ENCODE data around the gene KICS2.
A peak's percentile ranks its signal among the peaks of the same experiment; 100 is the strongest.

Gene KICS2

DNA sequence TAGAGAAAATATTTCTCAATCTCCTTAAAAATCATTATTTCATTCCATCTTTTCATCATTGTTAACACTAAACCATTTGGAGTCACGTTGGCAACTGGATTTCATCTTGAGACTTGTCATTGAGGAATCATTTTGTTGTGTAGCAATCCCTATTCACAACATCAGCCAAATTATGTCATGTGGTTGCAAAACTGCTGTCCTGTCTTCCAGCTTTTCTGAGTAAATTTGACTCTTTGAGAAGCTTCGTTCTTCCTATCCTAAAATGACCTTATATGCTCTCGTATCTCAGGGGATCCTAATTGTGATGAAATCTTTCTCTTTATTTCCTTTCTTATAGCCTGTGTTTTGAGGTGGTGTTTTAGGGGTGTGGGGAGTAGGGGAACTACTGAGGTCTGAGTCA is 30.6 kb upstream of the KICS2 start:
- TF ChIP-seq, protein P1, sequence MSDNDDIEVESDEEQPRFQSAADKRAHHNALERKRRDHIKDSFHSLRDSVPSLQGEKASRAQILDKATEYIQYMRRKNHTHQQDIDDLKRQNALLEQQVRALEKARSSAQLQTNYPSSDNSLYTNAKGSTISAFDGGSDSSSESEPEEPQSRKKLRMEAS (IDR thresholded peaks at IDR 0.05; ENCODE audit: low read depth, low read length) = no peak
- TF ChIP-seq POLR2A (IDR thresholded peaks at IDR 0.05; ENCODE audit: extremely low read depth, insufficient read length) (no peak), MYC (IDR thresholded peaks at IDR 0.05; ENCODE audit: low read depth, low read length) (no peak)
- TF ChIP-seq, protein P2, sequence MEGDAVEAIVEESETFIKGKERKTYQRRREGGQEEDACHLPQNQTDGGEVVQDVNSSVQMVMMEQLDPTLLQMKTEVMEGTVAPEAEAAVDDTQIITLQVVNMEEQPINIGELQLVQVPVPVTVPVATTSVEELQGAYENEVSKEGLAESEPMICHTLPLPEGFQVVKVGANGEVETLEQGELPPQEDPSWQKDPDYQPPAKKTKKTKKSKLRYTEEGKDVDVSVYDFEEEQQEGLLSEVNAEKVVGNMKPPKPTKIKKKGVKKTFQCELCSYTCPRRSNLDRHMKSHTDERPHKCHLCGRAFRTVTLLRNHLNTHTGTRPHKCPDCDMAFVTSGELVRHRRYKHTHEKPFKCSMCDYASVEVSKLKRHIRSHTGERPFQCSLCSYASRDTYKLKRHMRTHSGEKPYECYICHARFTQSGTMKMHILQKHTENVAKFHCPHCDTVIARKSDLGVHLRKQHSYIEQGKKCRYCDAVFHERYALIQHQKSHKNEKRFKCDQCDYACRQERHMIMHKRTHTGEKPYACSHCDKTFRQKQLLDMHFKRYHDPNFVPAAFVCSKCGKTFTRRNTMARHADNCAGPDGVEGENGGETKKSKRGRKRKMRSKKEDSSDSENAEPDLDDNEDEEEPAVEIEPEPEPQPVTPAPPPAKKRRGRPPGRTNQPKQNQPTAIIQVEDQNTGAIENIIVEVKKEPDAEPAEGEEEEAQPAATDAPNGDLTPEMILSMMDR (IDR thresholded peaks at IDR 0.05; ENCODE audit: low read depth, low read length) = no peak
- no peak overlapping the region for H3K4me3 ChIP-seq (ENCODE audit: low read depth, low read length)
- DNase-seq (ENCODE audit: low read depth) = peak; percentile 83

DNA sequence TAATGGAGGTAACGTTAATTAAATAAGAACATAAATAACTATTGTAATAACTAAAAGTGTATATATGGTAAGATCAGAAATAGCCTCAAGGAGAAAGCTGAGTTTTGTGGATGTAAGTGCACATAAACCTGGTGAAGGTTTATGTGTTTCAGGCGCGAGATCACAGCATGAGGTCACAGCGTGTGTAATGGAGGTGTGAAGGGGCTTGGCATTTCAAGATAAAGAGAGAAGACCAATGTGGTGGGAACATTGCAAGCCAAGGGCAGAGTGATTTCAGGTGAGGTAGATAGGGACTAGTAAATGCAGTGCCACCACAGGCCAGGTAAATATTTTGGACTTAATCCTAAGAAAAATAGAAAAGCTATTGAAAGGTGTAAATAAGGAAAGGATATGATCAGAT is 21.7 kb upstream of the KICS2 start:
- TF ChIP-seq, protein P1 (IDR thresholded peaks at IDR 0.05; ENCODE audit: low read depth, low read length) = no peak
- no peak for TF ChIP-seq POLR2A (IDR thresholded peaks at IDR 0.05; ENCODE audit: extremely low read depth, insufficient read length)
- TF ChIP-seq, protein P2 (IDR thresholded peaks at IDR 0.05; ENCODE audit: low read depth, low read length) = no peak
- TF ChIP-seq MYC (IDR thresholded peaks at IDR 0.05; ENCODE audit: low read depth, low read length) = no peak
- H3K4me3 ChIP-seq (ENCODE audit: low read depth, low read length) = no peak overlapping the region
- DNase-seq (ENCODE audit: low read depth) = no peak

DNA sequence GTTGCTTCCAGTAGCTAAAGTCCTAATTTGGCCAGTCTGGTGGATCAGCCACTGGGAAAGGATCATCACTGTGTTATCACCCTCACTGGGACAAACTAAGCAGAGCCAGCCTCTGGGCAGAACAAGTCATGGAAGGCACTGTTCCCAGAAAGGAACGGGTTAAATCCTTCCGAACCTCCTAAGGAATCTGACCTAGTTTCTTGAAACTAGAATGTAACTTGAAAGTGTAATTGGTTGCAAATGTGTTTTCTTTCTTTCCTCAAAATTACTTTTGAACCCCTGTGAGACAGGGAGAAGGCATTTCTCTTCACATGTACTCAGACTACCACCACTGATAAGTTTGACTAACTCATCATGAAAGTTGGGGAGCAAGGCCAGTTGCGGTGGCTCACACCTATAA is 18.7 kb upstream of the KICS2 start:
- DNase-seq (ENCODE audit: low read depth) = no peak
- H3K4me3 ChIP-seq (ENCODE audit: low read depth, low read length) = no peak overlapping the region
- no peak for TF ChIP-seq MYC (IDR thresholded peaks at IDR 0.05; ENCODE audit: low read depth, low read length)
- TF ChIP-seq, protein P2 (IDR thresholded peaks at IDR 0.05; ENCODE audit: low read depth, low read length) = no peak
- TF ChIP-seq, protein P1 (IDR thresholded peaks at IDR 0.05; ENCODE audit: low read depth, low read length) = no peak
- TF ChIP-seq POLR2A (IDR thresholded peaks at IDR 0.05; ENCODE audit: extremely low read depth, insufficient read length) = no peak

DNA sequence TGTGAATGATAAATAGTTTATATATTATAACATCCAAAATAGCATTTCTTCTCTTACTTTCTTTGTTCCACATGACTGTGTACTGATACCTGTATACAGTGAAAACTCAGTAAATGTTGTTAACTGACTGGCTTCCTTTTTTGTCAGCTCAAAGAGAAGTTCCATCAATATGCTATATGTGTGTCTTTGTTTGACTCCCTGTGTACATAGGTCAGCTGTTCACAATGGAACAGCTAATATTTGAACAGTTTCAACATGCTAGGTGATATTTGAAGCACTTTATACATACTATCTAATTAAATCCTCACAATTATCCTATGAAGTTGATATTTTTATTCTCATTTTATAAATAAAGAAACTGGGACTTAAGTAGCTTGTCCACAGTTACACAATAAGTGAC is 15.3 kb upstream of the KICS2 start:
- TF ChIP-seq MYC (IDR thresholded peaks at IDR 0.05; ENCODE audit: low read depth, low read length) (no peak), POLR2A (IDR thresholded peaks at IDR 0.05; ENCODE audit: extremely low read depth, insufficient read length) (no peak)
- TF ChIP-seq, protein P1 (IDR thresholded peaks at IDR 0.05; ENCODE audit: low read depth, low read length) = no peak
- TF ChIP-seq, protein P2 (IDR thresholded peaks at IDR 0.05; ENCODE audit: low read depth, low read length) = no peak
- DNase-seq (ENCODE audit: low read depth) = no peak
- H3K4me3 ChIP-seq (ENCODE audit: low read depth, low read length) = no peak overlapping the region

DNA sequence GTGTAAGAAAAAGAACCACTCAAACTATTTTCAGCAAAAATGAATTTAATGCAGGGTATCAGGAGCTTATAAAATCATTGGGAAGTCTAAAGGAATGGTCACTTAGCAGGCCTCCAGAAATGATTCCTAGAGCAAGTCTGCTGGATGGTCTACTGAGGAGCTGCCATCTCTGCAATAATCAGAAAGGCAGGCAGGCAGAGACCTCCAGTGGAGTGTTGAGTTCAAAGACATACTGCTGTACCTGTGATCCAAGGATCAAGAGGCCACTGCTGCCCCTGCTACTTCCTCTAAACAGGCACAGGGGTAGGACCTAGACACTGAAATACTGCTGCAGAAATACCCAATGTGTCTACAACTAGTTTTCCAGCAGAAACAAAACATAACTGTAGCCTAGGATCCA is 14.5 kb upstream of the KICS2 start:
- DNase-seq (ENCODE audit: low read depth) = no peak
- H3K4me3 ChIP-seq (ENCODE audit: low read depth, low read length) = no peak overlapping the region
- TF ChIP-seq, protein P1 (IDR thresholded peaks at IDR 0.05; ENCODE audit: low read depth, low read length) = no peak
- TF ChIP-seq MYC (IDR thresholded peaks at IDR 0.05; ENCODE audit: low read depth, low read length) (no peak), POLR2A (IDR thresholded peaks at IDR 0.05; ENCODE audit: extremely low read depth, insufficient read length) (no peak)
- TF ChIP-seq, protein P2 (IDR thresholded peaks at IDR 0.05; ENCODE audit: low read depth, low read length) = no peak

DNA sequence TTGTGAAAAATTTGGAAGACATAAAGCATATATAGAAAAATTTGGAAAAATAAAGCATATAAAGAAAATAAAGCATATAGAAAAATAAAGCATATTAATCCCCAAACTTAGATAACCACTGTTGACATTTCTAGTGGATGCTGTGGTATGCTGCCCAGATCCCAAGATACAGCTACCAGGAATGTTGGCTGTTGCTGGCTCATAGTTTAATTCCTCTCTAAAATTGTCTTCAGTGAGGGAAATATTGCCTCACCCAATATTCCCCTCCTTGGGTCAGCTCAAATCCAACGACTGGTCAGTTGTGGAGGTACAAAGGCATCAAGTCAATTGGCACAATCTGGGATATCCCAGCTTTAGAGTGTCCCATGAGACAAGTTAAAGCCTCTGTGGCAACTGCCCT is 10.1 kb upstream of the KICS2 start:
- no peak overlapping the region for H3K4me3 ChIP-seq (ENCODE audit: low read depth, low read length)
- TF ChIP-seq MYC (IDR thresholded peaks at IDR 0.05; ENCODE audit: low read depth, low read length) (no peak), POLR2A (IDR thresholded peaks at IDR 0.05; ENCODE audit: extremely low read depth, insufficient read length) (no peak)
- TF ChIP-seq, protein P1 (IDR thresholded peaks at IDR 0.05; ENCODE audit: low read depth, low read length) = no peak
- no peak for DNase-seq (ENCODE audit: low read depth)

Measured in NB4 (cell line).